ENCODE results near the gene EFL1.

DNA sequence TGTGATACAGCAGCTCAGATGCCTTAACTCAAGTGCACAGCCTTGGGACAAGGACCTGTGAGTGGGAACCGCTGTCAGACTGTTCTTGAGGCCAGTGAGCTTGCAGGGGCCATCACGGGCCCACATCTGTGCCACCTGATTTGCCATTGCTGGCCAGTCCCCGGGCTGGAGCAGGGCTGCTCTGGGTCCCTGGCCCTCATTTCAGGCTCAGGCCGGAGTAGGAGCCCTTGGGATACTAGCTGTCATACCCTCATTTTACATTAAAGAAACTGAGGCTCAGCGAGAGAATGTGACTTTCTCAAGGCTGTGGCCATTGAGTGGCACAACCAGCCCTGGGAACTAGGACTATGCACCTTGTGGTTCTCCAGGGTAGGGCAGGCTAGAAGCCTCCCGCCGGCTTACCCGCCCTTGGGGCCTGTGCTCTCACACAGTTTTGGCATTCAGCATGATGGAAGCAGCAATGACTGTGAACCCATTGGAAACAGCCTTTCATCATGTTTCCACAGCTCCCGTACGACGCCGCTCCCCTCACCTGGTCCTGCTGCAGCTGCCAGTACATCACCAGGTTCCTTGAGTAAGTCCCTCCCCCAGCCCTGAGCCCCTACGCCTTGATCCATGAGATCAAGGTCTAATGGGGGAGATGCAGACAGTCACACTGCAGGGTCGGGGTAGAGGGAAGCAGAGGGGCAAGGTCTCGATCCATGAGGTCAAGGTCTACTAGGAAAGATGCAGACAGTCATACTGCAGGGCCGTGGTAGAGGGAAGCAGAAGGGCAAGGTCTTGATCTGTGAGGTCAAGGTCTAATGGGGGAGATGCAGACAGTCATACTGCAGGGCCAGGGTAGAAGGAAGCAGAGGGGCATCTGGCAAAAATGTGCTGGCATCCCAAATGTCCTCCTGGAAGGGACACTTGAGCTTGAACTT, 44.5 kb upstream of the EFL1 start:
- TF ChIP-seq, protein P1, sequence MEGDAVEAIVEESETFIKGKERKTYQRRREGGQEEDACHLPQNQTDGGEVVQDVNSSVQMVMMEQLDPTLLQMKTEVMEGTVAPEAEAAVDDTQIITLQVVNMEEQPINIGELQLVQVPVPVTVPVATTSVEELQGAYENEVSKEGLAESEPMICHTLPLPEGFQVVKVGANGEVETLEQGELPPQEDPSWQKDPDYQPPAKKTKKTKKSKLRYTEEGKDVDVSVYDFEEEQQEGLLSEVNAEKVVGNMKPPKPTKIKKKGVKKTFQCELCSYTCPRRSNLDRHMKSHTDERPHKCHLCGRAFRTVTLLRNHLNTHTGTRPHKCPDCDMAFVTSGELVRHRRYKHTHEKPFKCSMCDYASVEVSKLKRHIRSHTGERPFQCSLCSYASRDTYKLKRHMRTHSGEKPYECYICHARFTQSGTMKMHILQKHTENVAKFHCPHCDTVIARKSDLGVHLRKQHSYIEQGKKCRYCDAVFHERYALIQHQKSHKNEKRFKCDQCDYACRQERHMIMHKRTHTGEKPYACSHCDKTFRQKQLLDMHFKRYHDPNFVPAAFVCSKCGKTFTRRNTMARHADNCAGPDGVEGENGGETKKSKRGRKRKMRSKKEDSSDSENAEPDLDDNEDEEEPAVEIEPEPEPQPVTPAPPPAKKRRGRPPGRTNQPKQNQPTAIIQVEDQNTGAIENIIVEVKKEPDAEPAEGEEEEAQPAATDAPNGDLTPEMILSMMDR (IDR thresholded peaks at IDR 0.05) = no peak
- TF ChIP-seq CBX8 (IDR thresholded peaks at IDR 0.05) (no peak), HOXA7 (CRISPR knock-in tag; IDR thresholded peaks at IDR 0.05) (no peak), POLR2A (IDR thresholded peaks at IDR 0.05; ENCODE audit: low read length) (no peak), SREBF2 (IDR thresholded peaks at IDR 0.05) (no peak)
